NCI-H524 treated with DMSO at 0.1 percent for 48 hours (cell line): ENCODE results near the gene ALDOA.
"Not testable (repeated sequence)": the region's sequence is repeated elsewhere in the genome, so short reads cannot be mapped to it uniquely, and the experiment has no call there.

ENCODE experiments used
- DNase-seq: peaks from one replicate; lab custom pipeline; 2025; lab: John Stamatoyannopoulos, UW

Gene ALDOA

DNA sequence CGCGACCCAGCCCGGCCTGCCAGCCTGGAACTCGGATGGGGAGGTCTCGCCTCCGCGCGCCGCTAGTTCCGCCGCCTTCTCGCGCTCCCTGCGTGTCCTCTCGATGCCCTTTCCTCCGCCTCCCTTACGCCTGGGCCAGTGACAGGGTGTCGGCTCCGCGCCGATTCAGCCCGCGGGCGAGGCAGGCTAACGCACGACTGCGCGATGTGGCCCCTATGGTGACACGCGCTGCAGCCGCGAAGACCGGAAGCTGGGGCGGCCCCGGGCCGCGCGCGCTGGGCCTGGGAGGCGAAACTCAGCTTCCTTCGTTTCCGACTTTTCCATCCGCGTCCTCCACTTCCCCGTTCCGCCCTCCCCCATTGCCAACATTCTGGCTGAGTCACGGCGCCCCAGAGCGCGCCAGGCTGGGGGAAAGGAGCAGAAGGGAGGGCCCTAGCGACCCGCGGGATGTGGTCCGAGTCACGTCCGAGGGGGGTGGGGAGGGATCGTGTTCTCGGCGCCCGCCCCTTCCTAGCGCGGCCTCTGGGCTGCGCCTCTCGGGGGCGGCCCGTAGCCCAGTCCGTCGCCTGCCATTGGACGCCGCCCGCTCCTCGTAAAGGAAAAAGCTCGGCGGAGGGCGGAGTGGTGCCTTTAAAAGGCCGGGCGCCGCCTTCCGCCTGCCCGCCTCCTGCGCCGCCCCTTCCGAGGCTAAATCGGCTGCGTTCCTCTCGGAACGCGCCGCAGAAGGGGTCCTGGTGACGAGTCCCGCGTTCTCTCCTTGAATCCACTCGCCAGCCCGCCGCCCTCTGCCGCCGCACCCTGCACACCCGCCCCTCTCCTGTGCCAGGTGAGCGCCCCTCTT is at the start of gene ALDOA:
Gene ALDOA, plus strand, starts transcription at position 659 of the 841 bp plus-strand sequence. CDS start 1,138 bp downstream, outside the sequence.
- DNase-seq: peak; percentile 88

DNA sequence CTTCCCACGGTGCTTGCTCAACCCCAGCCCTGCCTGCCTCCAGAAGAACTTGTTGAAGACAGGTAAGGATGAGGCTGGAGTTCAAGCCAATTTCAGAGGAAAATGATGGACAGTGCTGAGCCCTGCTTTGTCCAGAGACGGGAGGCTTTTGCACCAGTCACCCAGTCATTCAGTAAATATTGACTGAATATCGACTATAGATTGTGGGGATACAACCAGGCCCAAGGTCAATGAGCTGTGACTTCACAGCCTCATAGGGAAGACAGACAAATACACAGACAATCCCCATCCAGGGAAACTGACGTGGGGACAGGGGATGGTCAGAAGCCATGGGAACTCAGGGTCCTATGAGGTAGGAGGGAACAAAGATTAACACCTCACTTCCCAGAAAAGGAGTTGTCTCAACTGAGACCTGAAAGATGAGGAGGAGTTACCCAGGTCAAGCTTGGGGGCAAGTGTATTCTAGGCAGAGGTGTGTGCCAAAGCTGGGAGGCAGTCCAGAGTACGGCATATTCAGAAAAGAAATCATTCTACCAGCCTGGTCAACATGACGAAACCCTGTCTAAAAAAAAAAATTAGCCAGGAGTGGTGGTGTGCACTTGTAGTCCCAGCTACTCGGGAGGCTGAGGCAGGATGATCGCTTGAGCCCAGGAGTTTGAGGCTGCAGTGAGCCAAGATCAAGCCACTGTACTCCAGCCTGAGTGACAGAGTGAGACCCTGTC is 48.8 kb upstream of the ALDOA start:
- DNase-seq: no peak

DNA sequence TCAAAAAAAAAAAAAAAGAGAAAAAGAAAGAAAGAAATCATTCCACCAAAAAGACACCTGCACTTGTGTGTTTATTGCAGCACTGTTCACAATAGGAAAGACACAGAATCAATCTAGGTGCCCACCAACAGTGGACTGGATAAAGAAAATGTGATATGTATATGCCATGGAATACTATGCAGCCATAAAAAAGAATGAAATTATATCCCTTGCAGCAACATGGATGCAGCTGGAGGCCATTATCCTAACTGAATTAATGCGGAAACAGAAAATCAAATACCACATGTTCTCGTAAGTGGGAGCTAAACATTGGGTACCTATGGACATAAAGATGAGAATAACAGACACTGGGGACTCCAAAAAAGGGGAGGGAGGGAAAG is 48.3 kb upstream of the ALDOA start:
- DNase-seq: no peak

DNA sequence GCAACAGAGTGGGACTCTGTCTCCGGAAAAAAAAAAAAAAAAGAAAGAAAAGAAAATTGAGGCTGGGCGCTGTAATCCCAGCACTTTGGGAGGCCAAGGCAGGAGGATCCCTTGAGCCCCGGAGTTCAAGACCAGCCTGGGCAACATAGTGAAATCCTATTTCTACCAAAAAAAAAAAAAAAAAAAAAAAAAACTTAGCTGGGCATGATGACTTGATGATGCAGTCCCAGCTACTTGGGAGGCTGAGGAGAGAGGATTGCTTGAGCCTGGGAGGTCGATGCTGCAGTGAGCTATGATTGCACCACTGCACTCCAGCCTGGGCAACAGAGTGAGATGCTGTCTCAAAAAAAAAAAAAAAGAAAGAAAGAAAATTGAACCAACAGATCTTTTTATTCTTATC is 47.6 kb upstream of the ALDOA start:
- not testable (repeated sequence) for DNase-seq

DNA sequence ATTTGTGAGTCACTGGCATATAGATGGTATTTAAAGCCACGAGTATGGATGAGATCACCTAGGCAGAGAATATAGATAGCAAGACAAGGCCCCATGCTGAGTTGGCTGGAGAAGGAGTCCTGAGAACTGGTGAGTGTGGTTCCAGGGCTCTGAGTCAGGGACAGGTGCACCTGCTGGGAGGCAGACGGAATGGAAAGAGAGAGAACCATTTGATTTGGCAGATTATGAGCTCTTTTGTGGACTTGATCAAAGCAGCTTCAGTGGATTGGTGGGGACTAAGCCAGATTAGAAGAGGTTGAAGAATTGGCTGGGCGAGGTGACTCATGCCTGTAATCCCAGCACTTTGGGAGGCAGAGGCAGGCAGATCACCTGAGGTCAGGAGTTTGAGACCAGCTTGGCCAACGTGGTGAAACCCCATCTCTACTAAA is 46.8 kb upstream of the ALDOA start:
- no peak for DNase-seq

DNA sequence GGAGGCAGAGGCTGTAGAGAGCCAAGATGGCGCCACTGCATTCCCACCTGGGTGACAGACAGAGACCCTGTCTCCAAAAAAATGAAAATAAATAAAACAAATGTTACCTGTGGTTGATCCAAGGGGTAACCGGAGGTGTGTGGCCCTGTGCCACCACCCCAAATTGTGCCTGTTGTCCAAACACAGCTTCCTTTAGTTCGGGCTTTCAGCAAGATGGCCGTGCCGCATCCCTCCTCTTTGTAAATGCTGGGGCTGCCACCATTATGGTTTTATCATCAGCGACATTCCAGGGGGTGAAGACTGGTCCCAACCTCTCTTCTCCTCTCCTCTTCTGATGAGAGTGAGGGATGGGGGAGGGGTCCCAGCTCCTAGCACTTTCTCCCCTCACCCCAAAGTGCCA is 42.7 kb upstream of the ALDOA start, which contains the start of gene C16orf92:
Gene C16orf92, plus strand, starts transcription at position 312 of the 400 bp plus-strand sequence. CDS start 143 bp downstream, outside the sequence.
- DNase-seq: no peak

DNA sequence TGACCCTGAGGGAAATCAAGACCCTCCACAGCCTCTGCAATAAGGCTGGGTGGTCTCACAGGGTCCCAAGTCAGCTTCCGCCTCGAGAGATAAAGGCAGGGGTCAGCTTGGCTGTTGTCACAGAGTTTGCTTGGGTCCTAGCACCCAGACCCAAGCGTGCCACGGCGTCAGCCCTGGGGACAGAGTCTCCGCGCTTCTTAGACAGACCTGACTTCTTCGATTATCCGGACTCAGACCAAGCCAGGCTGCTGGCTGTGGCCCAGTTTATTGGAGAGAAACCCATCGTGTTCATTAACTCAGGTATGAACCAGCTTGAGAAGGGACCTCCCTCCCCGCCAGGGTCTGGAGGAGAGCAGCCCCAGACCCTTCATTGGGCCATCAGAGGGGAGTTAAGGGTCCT is 42.0 kb upstream of the ALDOA start:
- no peak for DNase-seq

DNA sequence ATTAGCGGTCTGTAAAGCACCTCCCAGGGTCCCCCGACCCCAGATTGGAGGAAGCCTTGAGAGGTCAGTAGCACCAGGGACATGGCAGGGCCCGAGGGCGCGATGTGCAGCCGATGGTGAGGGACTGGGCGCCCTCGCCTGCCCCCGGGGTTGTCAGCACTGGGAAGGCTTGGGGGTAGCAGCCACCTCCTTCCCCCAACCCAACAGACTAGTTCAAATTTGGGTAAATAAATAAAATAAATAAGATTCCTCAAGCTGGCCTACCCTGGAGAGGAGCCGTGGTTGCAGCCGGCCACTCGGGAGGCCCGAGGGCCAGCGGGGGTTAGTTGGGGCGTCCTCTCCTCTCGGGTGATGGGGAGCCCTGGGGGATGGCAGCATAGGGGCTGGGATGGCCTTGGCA is 41.1 kb upstream of the ALDOA start:
- DNase-seq: no peak

DNA sequence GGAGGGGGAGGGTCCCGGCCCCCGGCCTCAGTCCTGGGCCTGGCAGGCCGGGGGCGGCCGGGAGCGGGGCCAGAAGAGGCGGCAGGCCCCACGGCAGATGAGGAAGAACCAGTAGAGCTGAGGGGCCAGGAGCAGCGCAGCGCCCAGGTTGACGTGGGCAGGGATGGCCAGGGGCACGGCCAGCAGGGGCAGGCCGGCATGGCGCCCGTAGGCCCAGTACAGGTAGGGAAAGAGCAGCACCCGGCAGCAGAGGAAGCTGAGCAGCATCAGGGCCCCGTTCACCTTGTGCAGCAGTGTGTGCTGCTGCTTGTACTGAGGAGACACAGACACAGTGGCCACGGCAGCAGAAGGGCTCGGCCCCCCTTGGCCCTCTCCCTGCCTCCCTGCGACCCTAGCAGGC is 40.4 kb upstream of the ALDOA start:
- no peak for DNase-seq

DNA sequence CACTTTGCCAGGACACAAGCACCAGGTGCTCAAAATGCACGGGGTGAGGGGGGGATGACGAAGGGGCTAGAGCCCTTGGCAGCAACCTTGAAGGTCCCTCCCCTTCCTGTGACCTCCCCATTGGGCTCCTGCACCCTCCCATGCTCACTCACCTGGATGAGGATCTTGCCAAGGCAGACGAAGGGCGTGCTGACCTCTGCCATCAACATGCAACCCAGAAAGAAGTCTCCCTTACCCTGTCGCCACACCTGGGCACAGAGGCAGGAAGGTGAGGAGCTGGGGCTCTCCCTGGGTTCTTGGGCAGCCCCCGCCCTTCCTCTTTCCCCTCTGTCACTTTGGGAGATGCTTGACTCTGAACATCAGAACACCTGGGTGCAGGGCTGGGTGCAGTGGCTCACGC is 40.0 kb upstream of the ALDOA start:
- no peak for DNase-seq

DNA sequence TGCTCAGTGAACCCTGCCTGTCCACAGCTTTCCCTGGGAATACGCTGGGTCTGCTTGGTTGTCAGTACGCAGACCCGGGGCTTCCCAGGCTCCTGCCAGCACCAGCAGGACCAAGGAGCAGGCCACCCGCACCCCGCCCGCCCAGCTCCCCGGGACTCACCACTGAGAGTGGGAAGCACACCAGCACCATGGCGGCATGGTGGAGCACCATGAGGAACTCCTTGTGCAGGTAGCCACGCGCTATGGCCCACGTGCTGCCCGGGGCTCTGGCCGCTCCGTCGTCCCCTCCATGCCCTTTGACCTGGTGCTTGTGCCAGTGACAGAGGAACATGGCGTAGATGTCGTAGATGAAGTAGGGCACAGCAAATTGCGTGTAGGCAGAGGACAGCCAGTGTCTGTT is 39.1 kb upstream of the ALDOA start:
- DNase-seq: no peak

DNA sequence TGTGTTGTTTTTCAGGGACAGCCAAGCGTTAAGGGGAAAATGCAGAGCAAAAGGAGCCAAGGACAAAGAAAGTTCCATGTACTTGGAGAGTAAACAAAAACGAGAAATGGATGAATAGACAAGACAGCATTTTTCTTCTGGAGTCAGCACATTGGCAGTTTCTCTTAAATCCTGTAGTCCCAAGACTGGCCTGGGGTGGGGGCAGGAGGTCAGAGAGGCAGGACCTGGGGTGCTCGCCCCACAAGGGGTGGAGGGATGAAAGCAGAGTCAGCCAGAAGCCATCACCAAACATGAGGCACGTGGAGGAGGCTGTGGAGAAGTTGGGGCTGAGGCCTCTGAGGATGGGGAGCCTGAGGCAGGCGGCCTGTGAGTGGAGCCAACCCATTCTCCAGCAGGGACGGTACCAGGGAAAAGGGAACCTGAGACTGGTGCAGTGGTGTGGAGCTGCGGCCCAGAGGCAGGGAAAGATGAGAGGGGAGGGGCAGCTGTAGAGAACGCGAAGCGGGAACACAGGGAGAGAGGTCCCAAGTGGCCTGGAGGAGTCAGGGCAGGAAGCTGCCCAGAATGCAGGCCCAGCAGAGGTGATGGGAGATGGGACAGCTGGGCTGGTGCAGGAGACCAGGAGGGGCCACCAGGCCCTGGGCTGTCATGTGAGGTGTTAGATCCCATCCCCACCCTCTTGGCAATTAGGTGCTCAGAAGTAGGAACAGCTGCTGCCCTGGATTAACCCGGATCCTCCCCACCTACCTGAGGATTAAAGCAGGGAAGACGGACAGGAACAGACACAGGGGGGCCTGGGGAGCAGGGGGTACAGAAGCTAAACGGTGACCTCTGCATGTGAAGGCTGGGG is 37.7 kb upstream of the ALDOA start:
- DNase-seq: peak; percentile 98

DNA sequence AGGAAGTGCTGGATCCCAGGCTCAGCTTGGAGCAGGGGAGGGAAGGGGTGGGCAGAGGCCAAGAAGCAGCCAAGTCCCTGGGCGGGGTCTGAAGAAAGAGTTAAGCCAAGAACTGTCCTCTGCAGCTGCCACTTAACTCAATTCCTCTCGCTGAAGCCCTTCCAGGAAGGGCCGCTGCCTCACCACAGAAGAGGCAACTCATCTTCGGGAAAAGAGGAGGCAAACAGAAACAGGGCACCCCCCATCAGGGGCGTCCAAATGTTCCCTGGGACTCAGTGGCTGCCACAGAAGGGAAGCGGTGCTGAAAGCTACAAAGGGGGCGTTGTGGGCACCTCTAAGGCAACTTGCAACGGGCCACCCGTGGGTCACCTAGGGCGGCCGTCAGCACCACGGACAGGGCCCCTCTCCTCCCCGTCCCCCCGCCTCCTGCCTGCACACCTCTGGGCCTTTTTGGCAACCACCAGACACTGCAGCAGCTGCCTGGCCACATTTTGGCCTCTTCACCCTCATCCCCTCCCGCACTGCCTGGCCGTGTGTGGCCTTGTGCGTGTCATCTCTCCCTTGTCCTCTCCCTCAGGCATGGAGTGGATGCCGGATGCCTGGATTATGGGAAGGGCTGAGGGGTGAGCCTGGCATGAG is 37.0 kb upstream of the ALDOA start:
- DNase-seq: no peak

DNA sequence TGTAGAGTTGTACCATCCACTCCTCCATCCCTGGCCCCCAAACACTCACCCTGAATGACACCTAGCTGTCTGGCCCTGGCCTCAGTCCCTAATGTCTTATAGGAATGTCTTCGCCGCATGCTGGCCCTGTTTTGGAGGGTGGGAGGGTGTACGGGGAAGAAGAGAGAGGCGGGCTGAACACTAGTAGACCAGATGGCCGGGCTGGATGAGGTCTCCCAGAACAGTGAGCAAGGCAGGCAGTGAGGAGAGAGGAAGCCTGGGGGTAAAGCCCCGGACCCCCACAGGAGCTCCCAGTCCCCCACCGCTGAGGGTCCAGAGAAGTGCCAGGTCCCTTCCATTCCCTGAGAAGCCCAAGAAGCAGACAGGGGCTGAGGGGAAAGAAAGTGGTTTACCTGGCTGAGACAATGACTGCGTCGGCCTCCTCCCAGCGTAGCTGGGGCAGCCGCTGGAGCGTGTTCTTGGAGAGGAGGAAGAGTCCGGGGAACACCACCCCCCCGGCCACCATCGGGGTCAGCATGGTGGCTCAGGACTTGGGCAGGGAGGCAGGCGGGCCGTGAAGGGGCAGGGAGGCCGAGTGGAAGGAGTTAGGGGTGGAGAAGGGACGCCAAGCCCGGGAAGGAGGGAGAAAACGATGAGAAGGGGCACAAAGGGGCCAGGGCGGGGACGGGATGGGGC is 35.4 kb upstream of the ALDOA start:
- DNase-seq: no peak

DNA sequence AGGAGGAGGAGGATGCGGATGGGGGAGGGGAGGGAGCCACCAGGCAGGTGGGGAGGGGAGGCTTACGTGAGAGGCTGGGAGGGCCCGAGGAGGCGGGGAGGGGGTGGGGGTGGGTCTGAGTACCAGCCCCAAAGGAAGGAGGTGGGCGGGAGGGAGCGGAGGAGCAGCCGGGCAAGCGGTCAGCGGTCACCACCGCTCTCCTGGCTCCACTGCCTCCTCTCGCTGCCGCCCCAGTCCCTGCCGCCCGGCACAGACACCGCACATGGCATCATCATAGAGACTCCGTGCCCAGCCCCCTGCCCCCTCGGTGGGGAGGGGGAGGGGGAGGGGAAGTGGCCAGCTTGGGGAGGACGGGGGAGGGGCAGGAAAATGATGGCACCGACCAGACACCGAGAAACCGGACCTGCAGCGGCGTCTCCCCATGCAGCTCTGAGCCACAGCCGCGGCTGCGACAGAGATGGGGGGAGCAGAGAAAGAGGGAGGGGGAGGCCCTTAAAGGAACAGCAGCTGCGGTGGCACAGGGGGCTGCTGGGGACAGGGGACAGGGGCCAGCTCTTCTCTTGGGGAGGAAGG is 34.6 kb upstream of the ALDOA start, which contains the start of gene TLCD3B:
Gene TLCD3B, minus strand, starts transcription at position 431 of the 573 bp plus-strand sequence. CDS start 744 bp downstream, outside the sequence.
- no peak for DNase-seq

DNA sequence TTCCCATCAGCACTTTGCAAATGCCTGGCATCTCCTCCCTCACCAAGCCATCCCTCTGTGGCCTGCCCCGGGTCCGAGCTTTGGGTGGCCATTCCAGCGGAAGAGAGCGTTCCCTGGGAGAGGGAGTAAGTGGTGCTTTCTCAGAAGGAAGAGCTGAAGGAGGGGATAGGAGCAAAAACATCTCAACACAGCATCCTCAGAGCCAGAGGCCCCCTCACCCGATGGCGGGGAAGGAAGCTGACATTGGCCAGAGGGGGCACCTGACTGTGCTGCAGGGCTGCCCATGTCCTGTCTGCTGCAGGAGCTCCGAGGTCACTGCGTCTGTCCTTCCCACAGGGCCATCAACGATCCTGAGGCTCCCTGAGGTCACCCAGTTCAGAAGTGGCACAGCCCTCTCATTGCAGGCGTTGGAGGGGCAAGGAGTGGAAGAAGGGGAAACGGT is 34.1 kb upstream of the ALDOA start:
- DNase-seq: no peak

DNA sequence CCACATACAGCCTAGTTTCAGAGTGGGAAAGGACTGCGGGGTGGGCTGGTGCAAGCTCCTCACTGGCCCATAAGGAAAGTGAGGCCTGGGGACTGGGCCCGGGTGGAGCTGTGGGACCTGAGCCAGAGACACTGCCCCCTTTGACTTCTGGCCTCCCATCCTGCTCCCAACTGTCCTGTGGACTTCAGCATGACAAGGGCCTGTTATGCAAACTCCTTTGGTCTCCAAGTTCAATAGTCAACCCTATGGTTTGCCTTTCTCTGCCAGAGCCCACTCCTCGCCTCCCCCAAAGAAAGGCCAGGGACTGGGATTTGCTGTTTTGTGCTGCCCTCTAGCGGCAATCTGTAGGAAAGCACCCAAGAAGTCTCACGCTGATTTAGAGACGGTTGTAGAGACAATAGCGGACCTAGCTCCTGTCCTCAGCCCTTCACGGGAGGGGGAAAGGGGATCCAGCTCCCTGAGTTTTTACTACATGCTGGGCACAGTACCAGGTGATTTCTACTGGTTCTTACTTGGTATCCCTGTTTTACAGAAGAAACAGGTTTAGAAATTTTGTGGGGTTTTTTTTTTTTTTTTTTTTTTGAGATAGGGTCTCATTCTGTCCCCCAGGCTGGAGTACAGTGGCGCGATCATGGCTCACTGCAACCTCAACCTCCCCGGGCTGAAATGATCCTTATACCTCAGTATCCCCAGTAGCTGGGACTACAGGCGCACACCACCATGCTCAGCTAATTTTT is 33.3 kb upstream of the ALDOA start:
- DNase-seq: peak; percentile 68

DNA sequence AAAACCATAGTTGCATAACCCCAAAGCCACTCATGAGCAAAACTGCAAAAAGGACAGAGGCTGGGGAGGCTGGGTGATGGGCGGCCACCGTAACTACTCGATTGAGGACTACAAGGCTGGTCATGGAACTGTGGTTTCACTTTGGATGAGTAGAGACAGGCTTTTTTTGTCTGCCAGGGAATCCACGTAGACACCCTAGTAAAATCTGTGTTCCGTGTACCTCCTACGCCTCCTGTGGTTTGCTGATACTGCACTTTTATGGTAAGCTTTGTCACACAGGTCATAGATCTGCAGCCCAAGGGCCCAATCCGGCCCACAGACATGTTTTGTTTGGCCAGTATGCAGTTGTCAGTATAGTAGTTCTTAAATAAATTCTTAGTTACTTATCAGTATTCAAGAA is 32.3 kb upstream of the ALDOA start:
- DNase-seq: no peak

DNA sequence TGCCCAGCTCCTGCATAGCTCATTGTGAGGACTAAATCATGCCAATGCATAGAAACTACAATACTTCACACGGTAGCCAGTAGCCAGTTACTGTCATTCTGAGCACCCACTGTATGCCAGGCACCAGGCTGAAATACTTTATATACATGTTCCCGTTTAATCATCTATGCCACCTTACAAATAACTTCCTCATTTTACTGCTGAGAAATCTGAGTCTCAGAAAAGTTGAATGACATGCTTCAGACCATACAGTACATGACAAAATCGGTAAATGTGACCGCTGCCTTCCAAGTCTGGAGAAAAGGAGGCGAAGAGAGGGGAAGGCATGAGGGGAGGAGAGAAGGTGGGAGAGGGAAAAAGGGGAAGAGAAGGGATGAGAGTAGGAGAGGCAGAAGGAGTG is 25.3 kb upstream of the ALDOA start:
- DNase-seq: no peak

DNA sequence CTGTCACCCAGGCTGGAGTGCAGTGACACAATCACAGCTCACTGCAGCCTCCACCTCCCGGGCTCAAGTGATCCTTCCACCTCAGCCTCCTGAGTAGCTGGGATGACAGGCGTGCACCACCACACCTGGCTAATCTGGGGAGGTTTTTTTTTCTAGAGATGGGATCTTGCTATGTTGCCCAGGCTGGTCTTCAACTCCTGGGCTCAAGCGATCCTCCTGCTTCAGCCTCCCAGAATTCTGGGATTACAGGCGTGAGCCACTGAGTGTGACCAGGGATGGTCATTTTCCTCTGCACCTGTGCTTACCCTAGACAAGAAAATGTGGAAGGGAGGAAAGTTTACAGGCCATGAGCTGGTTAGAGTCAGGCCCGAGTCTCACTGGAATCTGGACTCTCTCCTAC is 24.9 kb upstream of the ALDOA start:
- not testable (repeated sequence) for DNase-seq
